Tibial artery (tissue), 4 donors: ENCODE results near the gene INF2.

Source experiments
- DNase-seq, 2 donors: peaks; one replicate each; pipeline ENCODE4 v3.0.0-alpha.2; 2019
- H3K27ac ChIP-seq, 2 donors: fragments of 200-600 bp; sonication (generic) in 1 of 2; 1 replicate in 1 of 2; 2 replicates in 1 of 2; pipeline ENCODE4 v1.5.1; 2018 to 2019; ENCODE audit warnings: mild to moderate bottlenecking in 1 of 2
- H3K27me3 ChIP-seq, 2 donors: fragments of 200-600 bp; sonication (generic) in 1 of 2; one replicate each; pipeline versions ENCODE4 v1.5.1 to v1.6.0; 2016 to 2019
- H3K36me3 ChIP-seq, 3 donors: fragments of 200-600 bp; sonication (generic) in 2 of 3; one replicate each; pipeline ENCODE4 v1.5.1; 2016 to 2019; ENCODE audit warnings: mild to moderate bottlenecking in 2 of 3
- H3K4me1 ChIP-seq, 4 donors: fragments of 200-600 bp; sonication (generic) in 2 of 4; 1 replicate in 3 of 4; 2 replicates in 1 of 4; pipeline ENCODE4 v1.5.1; 2016 to 2019
- H3K4me3 ChIP-seq, 2 donors: fragments of 200-600 bp; sonication (generic) in 1 of 2; 1 replicate in 1 of 2; 2 replicates in 1 of 2; pipeline ENCODE4 v1.5.1; 2018 to 2019; ENCODE audit warnings: mild to moderate bottlenecking in 2 of 2
- H3K9me3 ChIP-seq, 3 donors: fragments of 200-600 bp; sonication (generic) in 1 of 3; one replicate each; pipeline ENCODE4 v1.5.1; 2016 to 2019
- intact Hi-C: fragments of 100-400 bp; cut with DNase I; formaldehyde crosslinking; loops from one replicate; pipeline ENCODE4 v1.15.0; 2023; ENCODE audit warnings: low total_unique reads
- TF ChIP-seq, protein P1 (sequence below), 2 experiments: fragments of 200-600 bp in 1 of 2; fragments of 450-650 bp in 1 of 2; IDR thresholded peaks; one replicate each; pipeline ENCODE4 v1.5.1; 2017 to 2019; ENCODE audit warnings: antibody characterized with exemption in 2 of 2, mild to moderate bottlenecking in 1 of 2, moderate library complexity in 1 of 2

The INF2 gene

DNA sequence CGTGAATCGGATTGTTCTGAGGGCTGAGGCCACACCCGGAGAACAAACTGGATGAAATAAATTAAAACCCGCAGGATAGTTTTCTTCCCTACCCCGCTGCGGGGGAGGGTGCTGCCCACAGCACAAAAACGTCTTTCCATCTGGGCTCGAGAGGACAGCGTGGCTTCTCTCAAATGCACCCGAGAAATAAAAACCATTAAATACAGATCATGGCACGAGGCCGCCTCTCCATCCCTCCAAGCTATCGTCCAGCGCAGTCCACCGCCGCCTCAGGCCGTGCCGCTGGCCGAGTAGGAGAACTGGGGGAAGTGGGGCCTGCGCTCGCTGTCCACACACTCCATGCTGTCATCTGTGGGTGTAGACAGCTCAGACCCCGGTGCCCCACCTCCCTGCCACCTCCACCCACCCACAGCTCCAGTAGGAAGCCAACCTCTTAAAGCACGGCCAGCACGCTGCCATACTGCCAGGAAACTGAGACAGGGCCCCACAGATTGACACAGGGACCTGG is 80.7 kb downstream of the INF2 start:
- H3K36me3 ChIP-seq: peaks cover 30 to 57% (median 49%) of the 10 kb centered on the region in 3 donors
- H3K27ac ChIP-seq: no peak overlapping the region
- H3K4me1 ChIP-seq: peaks cover 0 to 18% (median 7%) of the 10 kb centered on the region in 4 donors
- intact Hi-C loops: no loop called here
- TF ChIP-seq, protein P1, sequence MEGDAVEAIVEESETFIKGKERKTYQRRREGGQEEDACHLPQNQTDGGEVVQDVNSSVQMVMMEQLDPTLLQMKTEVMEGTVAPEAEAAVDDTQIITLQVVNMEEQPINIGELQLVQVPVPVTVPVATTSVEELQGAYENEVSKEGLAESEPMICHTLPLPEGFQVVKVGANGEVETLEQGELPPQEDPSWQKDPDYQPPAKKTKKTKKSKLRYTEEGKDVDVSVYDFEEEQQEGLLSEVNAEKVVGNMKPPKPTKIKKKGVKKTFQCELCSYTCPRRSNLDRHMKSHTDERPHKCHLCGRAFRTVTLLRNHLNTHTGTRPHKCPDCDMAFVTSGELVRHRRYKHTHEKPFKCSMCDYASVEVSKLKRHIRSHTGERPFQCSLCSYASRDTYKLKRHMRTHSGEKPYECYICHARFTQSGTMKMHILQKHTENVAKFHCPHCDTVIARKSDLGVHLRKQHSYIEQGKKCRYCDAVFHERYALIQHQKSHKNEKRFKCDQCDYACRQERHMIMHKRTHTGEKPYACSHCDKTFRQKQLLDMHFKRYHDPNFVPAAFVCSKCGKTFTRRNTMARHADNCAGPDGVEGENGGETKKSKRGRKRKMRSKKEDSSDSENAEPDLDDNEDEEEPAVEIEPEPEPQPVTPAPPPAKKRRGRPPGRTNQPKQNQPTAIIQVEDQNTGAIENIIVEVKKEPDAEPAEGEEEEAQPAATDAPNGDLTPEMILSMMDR (IDR thresholded peaks at IDR 0.05): no peak
- H3K4me3 ChIP-seq: no peak overlapping the region
- H3K27me3 ChIP-seq: no peaks in the 10 kb centered on the region
- peaks cover 0 to 6% (median 5%) of the 10 kb centered on the region in 3 donors for H3K9me3 ChIP-seq
- DNase-seq: no peak

DNA sequence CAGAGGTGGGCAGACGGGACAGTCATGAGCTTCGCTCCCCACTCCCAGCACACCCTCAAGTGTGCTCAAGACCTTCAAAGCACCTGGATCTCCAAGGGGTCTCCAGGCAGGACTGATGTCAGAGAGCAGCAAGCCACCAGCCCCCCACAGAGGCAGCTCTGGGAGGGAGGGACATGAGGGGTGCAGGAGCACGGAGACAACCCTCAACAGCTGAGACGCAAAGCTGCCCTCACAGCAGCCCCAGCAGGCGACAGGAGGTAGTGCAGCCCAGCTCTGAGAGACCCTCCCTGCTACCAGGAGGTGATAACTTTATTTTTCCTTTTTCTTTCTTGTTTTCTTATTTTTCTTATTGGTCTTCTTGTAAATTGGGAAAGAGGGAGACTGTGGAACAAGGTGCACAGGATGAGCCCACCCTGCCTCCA is 81.4 kb downstream of the INF2 start:
- H3K4me1 ChIP-seq: peaks cover 0 to 19% (median 7%) of the 10 kb centered on the region in 4 donors
- no peaks in the 10 kb centered on the region for H3K27me3 ChIP-seq
- TF ChIP-seq, protein P1 (IDR thresholded peaks at IDR 0.05): peak; percentile 21 to 25
- no peak overlapping the region for H3K27ac ChIP-seq
- no peak for DNase-seq
- H3K9me3 ChIP-seq: peaks cover 0 to 6% (median 5%) of the 10 kb centered on the region in 3 donors
- peaks cover 30 to 64% (median 54%) of the 10 kb centered on the region in 3 donors for H3K36me3 ChIP-seq
- H3K4me3 ChIP-seq: no peak overlapping the region
- intact Hi-C loops: no loop called here

DNA sequence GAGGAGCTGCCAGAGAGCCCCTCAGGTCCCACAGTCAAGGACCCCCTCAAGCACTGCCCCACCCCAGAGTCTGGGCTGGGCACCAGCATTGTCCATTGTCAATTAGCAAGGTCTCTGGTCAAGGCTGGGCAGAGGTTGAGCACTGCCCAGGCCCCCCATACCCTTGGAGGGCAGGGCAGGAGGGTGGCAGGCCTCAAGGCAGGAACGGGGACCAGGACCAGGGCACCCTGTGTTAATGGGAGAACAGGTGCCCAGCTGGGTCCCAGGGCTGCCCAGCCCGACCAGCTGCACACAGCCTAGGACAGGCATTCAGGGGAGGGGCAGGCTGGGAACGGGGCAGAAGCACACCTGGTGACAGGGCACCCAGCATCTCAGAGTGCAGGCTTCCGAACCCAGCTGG is 82.0 kb downstream of the INF2 start:
- Histone ChIP-seq H3K27ac (no peak overlapping the region), H3K9me3 (peaks cover 0 to 6% (median 5%) of the 10 kb centered on the region in 3 donors), H3K27me3 (no peaks in the 10 kb centered on the region), H3K36me3 (peaks cover 30 to 69% (median 55%) of the 10 kb centered on the region in 3 donors), H3K4me1 (peaks cover 0 to 19% (median 7%) of the 10 kb centered on the region in 4 donors), H3K4me3 (no peak overlapping the region)
- TF ChIP-seq, protein P1 (IDR thresholded peaks at IDR 0.05): no peak
- intact Hi-C loops: no loop called here
- DNase-seq: no peak
